NT2/D1 (cell line): ENCODE results near the gene EPHB2.

Experiments used
- DNase-seq: peaks from one replicate; pipeline ENCODE4 v3.0.0-alpha.2; 2011; ENCODE audit warnings: low read depth, low spot score
- H3K27me3 ChIP-seq: 2 replicates; pipeline ENCODE4 v1.6.0; 2011; ENCODE audit warnings: mild to moderate bottlenecking; ENCODE audit not compliant: insufficient read length, insufficient read depth
- H3K36me3 ChIP-seq: 2 replicates; pipeline ENCODE4 v1.6.1; 2011; ENCODE audit warnings: mild to moderate bottlenecking, low read length, mixed read lengths; ENCODE audit not compliant: insufficient read depth, insufficient read length
- H3K4me1 ChIP-seq: 2 replicates; pipeline ENCODE4 v1.5.1; 2011; ENCODE audit not compliant: insufficient read depth, insufficient read length
- H3K4me3 ChIP-seq: 2 replicates; pipeline ENCODE4 v1.5.1; 2011; ENCODE audit warnings: low read depth; ENCODE audit not compliant: insufficient read length
- H3K9ac ChIP-seq: 2 replicates; pipeline ENCODE4 v1.6.0; 2011; ENCODE audit warnings: low read depth; ENCODE audit not compliant: insufficient read length
- H3K9me3 ChIP-seq: 2 replicates; pipeline ENCODE4 v1.5.1; 2011; ENCODE audit warnings: mild to moderate bottlenecking, low read length; ENCODE audit not compliant: insufficient read depth
- SUZ12 ChIP-seq: IDR thresholded peaks from 2 replicates; pipeline ENCODE4 v1.6.1; 2011; ENCODE audit not compliant: insufficient read length, insufficient read depth; ENCODE audit errors: extremely low read depth
- YY1 ChIP-seq: IDR thresholded peaks from 2 replicates; pipeline ENCODE4 v1.6.1; 2011; ENCODE audit not compliant: insufficient read length, insufficient read depth
- ZNF274 ChIP-seq: IDR thresholded peaks from 2 replicates; pipeline ENCODE4 v1.6.1; 2011; ENCODE audit warnings: mild to moderate bottlenecking, low read depth, low read length

EPHB2 gene

GRCh38 chr1:22786719-22787489 lies 76.3 kb downstream of the EPHB2 start:
- no peak for DNase-seq
- Histone ChIP-seq H3K27me3 (no peaks in the 10 kb centered on the region), H3K9me3 (no peaks in the 10 kb centered on the region), H3K4me3 (no peak overlapping the region), H3K4me1 (peaks cover 6% of the 10 kb centered on the region), H3K36me3 (peaks cover 9% of the 10 kb centered on the region), H3K9ac (no peak overlapping the region)
- TF ChIP-seq SUZ12 (no peak), ZNF274 (no peak), YY1 (no peak)

- H3K4me1 ChIP-seq, result peaks cover 4% of the 10 kb centered on the region
- peaks cover 9% of the 10 kb centered on the region for H3K36me3 ChIP-seq
- no peaks in the 10 kb centered on the region for H3K27me3 ChIP-seq
- no peak overlapping the region for H3K9ac ChIP-seq
- DNase-seq, result no peak
- H3K4me3 ChIP-seq, result no peak overlapping the region
- no peak for TF ChIP-seq YY1
- no peak for TF ChIP-seq SUZ12
- no peak for TF ChIP-seq ZNF274
- no peaks in the 10 kb centered on the region for H3K9me3 ChIP-seq
Observed at GRCh38 chr1:22787636-22788035, 77.0 kb downstream of the EPHB2 start.

- Histone ChIP-seq H3K9me3 (no peaks in the 10 kb centered on the region), H3K4me3 (no peak overlapping the region), H3K4me1 (peaks cover 4% of the 10 kb centered on the region), H3K9ac (no peak overlapping the region), H3K36me3 (peaks cover 9% of the 10 kb centered on the region), H3K27me3 (no peaks in the 10 kb centered on the region)
- TF ChIP-seq ZNF274 (no peak), YY1 (no peak), SUZ12 (no peak)
- no peak for DNase-seq
Observed at GRCh38 chr1:22788254-22788661, 77.6 kb downstream of the EPHB2 start.

- no peak for DNase-seq
Observed at GRCh38 chr1:22789356-22789994, 78.8 kb downstream of the EPHB2 start.

GRCh38 chr1:22790232-22791008 lies 79.8 kb downstream of the EPHB2 start:
- Histone ChIP-seq H3K9ac (no peak overlapping the region), H3K36me3 (no peaks in the 10 kb centered on the region), H3K9me3 (no peaks in the 10 kb centered on the region), H3K4me3 (no peak overlapping the region), H3K27me3 (no peaks in the 10 kb centered on the region), H3K4me1 (peaks cover 6% of the 10 kb centered on the region)
- TF ChIP-seq YY1 (no peak), ZNF274 (no peak), SUZ12 (no peak)
- DNase-seq, result no peak

More at GRCh38 chr1:22789356-22789994, 78.8 kb downstream of the EPHB2 start:
- peaks cover 6% of the 10 kb centered on the region for H3K36me3 ChIP-seq
- no peak overlapping the region for H3K9ac ChIP-seq
- no peak overlapping the region for H3K4me3 ChIP-seq
- TF ChIP-seq ZNF274 (no peak), YY1 (no peak), SUZ12 (no peak)
- no peaks in the 10 kb centered on the region for H3K27me3 ChIP-seq
- peaks cover 5% of the 10 kb centered on the region for H3K4me1 ChIP-seq
- H3K9me3 ChIP-seq, result no peaks in the 10 kb centered on the region

- TF ChIP-seq SUZ12 (no peak), YY1 (no peak), ZNF274 (no peak)
- no peak for DNase-seq
- Histone ChIP-seq H3K4me3 (no peak overlapping the region), H3K27me3 (no peaks in the 10 kb centered on the region), H3K9ac (no peak overlapping the region), H3K4me1 (peaks cover 9% of the 10 kb centered on the region), H3K36me3 (no peaks in the 10 kb centered on the region), H3K9me3 (no peaks in the 10 kb centered on the region)
Observed at GRCh38 chr1:22791831-22792347, 81.2 kb downstream of the EPHB2 start.
